Thyroid gland (tissue), 4 donors: ENCODE results near the gene VMP1.
"Not testable (repeated sequence)": the region's sequence is repeated elsewhere in the genome, so short reads cannot be mapped to it uniquely, and the experiment has no call there.

Experiments used
- CTCF ChIP-seq, 6 experiments: fragments of 200-600 bp in 3 of 6; fragments of 450-650 bp in 3 of 6; sonication (generic) in 3 of 6; IDR thresholded peaks; one replicate each; pipeline ENCODE4 v1.5.1; 2016 to 2019; ENCODE audit warnings: antibody characterized with exemption in 6 of 6, mild to moderate bottlenecking in 2 of 6, inconsistent platforms in 1 of 6, moderate library complexity in 1 of 6
- POLR2A ChIP-seq, 2 donors: fragments of 450-650 bp; IDR thresholded peaks; one replicate each; pipeline ENCODE4 v1.6.1; 2017; ENCODE audit warnings: antibody characterized with exemption in 2 of 2, mild to moderate bottlenecking in 2 of 2, moderate library complexity in 1 of 2

- not testable (repeated sequence) for TF ChIP-seq CTCF, POLR2A (IDR thresholded peaks at IDR 0.05)
Observed at GRCh38 chr17:59852847-59853167, 145.4 kb downstream of the VMP1 start.
